Sigmoid colon (tissue), 7 donors: Measurements from ENCODE around the gene VWA5B1. TPM values are rescaled to one million over a fixed set of nuclear protein-coding genes. Genes with fewer than 3 reads are reported as not detected.

Experiments
- DNase-seq: peaks from one replicate; pipeline ENCODE4 v3.0.0-alpha.2; 2019
- H3K27ac ChIP-seq, 4 donors: fragments of 200-600 bp; sonication (generic); one replicate each; pipeline ENCODE4 v1.5.1; 2016 to 2019; ENCODE audit warnings: mild to moderate bottlenecking in 1 of 4
- H3K27me3 ChIP-seq, 3 donors: fragments of 200-600 bp; sonication (generic); one replicate each; pipeline ENCODE4 v1.5.1; 2019; ENCODE audit warnings: mild to moderate bottlenecking in 1 of 3
- H3K36me3 ChIP-seq, 4 donors: fragments of 200-600 bp; sonication (generic); one replicate each; pipeline ENCODE4 v1.5.1; 2016 to 2019
- H3K4me1 ChIP-seq, 4 donors: fragments of 200-600 bp; sonication (generic); one replicate each; pipeline ENCODE4 v1.5.1; 2017 to 2019
- H3K4me3 ChIP-seq, 4 donors: fragments of 200-600 bp; sonication (generic); one replicate each; pipeline ENCODE4 v1.5.1; 2017 to 2019; ENCODE audit warnings: mild to moderate bottlenecking in 2 of 4, moderate library complexity in 1 of 4
- H3K9me3 ChIP-seq, 4 donors: fragments of 200-600 bp in 3 of 4; sonication (generic) in 3 of 4; one replicate each; pipeline versions ENCODE4 v1.5.1 to v1.6.1; 2013 to 2019
- CTCF ChIP-seq, 4 experiments: fragments of 450-650 bp in 3 of 4; fragments of 200-600 bp in 1 of 4; IDR thresholded peaks; one replicate each; pipeline ENCODE4 v1.5.1; 2016 to 2019; ENCODE audit warnings: antibody characterized with exemption in 4 of 4, mild to moderate bottlenecking in 3 of 4, moderate library complexity in 2 of 4
- EP300 ChIP-seq, 4 donors: sonication (generic); formaldehyde crosslinking; IDR thresholded peaks; one replicate each; pipeline ENCODE4 v1.6.1; 2017; ENCODE audit warnings: antibody characterized with exemption in 4 of 4
- POLR2A ChIP-seq, 2 donors: fragments of 450-650 bp; IDR thresholded peaks; one replicate each; pipeline ENCODE4 v1.6.1; 2016; ENCODE audit warnings: antibody characterized with exemption in 2 of 2, mild to moderate bottlenecking in 2 of 2, moderate library complexity in 2 of 2
- POLR2AphosphoS5 ChIP-seq, 4 donors: sonication (generic); formaldehyde crosslinking; IDR thresholded peaks; one replicate each; pipeline ENCODE4 v1.6.1; 2017; ENCODE audit warnings: antibody characterized with exemption in 4 of 4
- WGBS, 2 donors: extraction: QIAGEN DNeasy Blood & Tissue Kit; methylation state at CpG; one replicate each; pipeline ENCODE4 v1.1.7; 2013; 5-methylcytosine and 5-hydroxymethylcytosine counted together
- intact Hi-C: fragments of 100-400 bp; cut with DNase I; formaldehyde crosslinking; loops from one replicate; pipeline ENCODE4 v1.15.1; 2023
- polyA plus RNA-seq, 3 donors: library from polyadenylated mRNA; stranded (reverse); fragments of 200-250 nt; gene quantifications; one replicate each; pipeline ENCODE4 v1.2.3, GENCODE V29; 2013
- total RNA-seq, 4 donors: library from RNA; depleted of rRNA; stranded (reverse); fragments of >200 nt; gene quantifications; one replicate each; pipeline ENCODE4 v1.1.0, GENCODE V29; 2016
- donor health status: healthy with polysubstance abuse.
- donor health status: Bipolar disorder and iron deficiency.
- donor health status: healthy.

The VWA5B1 gene
- total and polyA plus RNA-seq, 7 donors: 0.16 to 0.22 TPM; not detected in 5

GRCh38 chr1:20385630-20386029 is 95.0 kb downstream of the VWA5B1 start:
- TF ChIP-seq CTCF (IDR thresholded peaks at IDR 0.05): no peak
- TF ChIP-seq POLR2AphosphoS5 (IDR thresholded peaks at IDR 0.05): no peak
- intact Hi-C loops: no loop called here

GRCh38 chr1:20386323-20387081 is 95.8 kb downstream of the VWA5B1 start:
- Histone ChIP-seq H3K4me1 (no peaks in the 10 kb centered on the region), H3K4me3 (no peak overlapping the region), H3K27ac (no peak overlapping the region), H3K27me3 (peaks cover 4 to 47% (median 18%) of the 10 kb centered on the region in 3 donors), H3K9me3 (no peaks in the 10 kb centered on the region), H3K36me3 (no peaks in the 10 kb centered on the region)
- WGBS, 2 donors: 46 to 48% methylated on average over 9 of the region's 9 CpGs
- intact Hi-C loops: no loop called here
- TF ChIP-seq CTCF (IDR thresholded peaks at IDR 0.05) (no peak), POLR2A (IDR thresholded peaks at IDR 0.05) (no peak), EP300 (IDR thresholded peaks at IDR 0.05) (no peak), POLR2AphosphoS5 (IDR thresholded peaks at IDR 0.05) (no peak)
- peak; percentile 46 for DNase-seq

More at GRCh38 chr1:20385630-20386029, 95.0 kb downstream of the VWA5B1 start:
- peaks cover 4 to 47% (median 18%) of the 10 kb centered on the region in 3 donors for H3K27me3 ChIP-seq
- H3K4me3 ChIP-seq: no peak overlapping the region
- WGBS, 2 donors: 38 to 46% methylated on average over 6 of the region's 6 CpGs
- no peaks in the 10 kb centered on the region for H3K9me3 ChIP-seq
- H3K27ac ChIP-seq: no peak overlapping the region
- H3K4me1 ChIP-seq: no peaks in the 10 kb centered on the region
- H3K36me3 ChIP-seq: no peaks in the 10 kb centered on the region
- DNase-seq: no peak

GRCh38 chr1:20389571-20389970 is 98.9 kb downstream of the VWA5B1 start:
- no peak overlapping the region for H3K27ac ChIP-seq
- no peaks in the 10 kb centered on the region for H3K4me1 ChIP-seq
- intact Hi-C loops: no loop called here
- no peaks in the 10 kb centered on the region for H3K36me3 ChIP-seq
- no peaks in the 10 kb centered on the region for H3K9me3 ChIP-seq
- peak; percentile 36 for DNase-seq
- H3K27me3 ChIP-seq: peaks cover 4 to 41% (median 18%) of the 10 kb centered on the region in 3 donors
- TF ChIP-seq POLR2A (IDR thresholded peaks at IDR 0.05) (no peak), POLR2AphosphoS5 (IDR thresholded peaks at IDR 0.05) (no peak), CTCF (IDR thresholded peaks at IDR 0.05) (no peak), EP300 (IDR thresholded peaks at IDR 0.05) (no peak)
- WGBS, 2 donors: 82 to 86% methylated on average over 11 of the region's 11 CpGs
- no peak overlapping the region for H3K4me3 ChIP-seq

GRCh38 chr1:20390589-20391331 is 100.1 kb downstream of the VWA5B1 start:
- DNase-seq: peak; percentile 34
- intact Hi-C loops: no loop called here
- Histone ChIP-seq H3K27me3 (peaks cover under 1 to 29% (median 12%) of the 10 kb centered on the region in 3 donors), H3K4me3 (no peak overlapping the region), H3K4me1 (no peaks in the 10 kb centered on the region), H3K9me3 (no peaks in the 10 kb centered on the region), H3K27ac (no peak overlapping the region), H3K36me3 (no peaks in the 10 kb centered on the region)
- TF ChIP-seq POLR2AphosphoS5 (IDR thresholded peaks at IDR 0.05) (no peak), POLR2A (IDR thresholded peaks at IDR 0.05) (no peak), EP300 (IDR thresholded peaks at IDR 0.05) (no peak), CTCF (IDR thresholded peaks at IDR 0.05) (no peak)
- WGBS, 2 donors: 52 to 56% methylated on average over 5 of the region's 5 CpGs
